Transverse colon (tissue), 4 donors: ENCODE measurements around the gene GNPTAB.

ENCODE experiments used
- EP300 ChIP-seq: sonication (generic); formaldehyde crosslinking; IDR thresholded peaks from one replicate; pipeline ENCODE4 v1.6.1; 2017; ENCODE audit warnings: antibody characterized with exemption, low read depth
- POLR2A ChIP-seq: fragments of 450-650 bp; IDR thresholded peaks from one replicate; pipeline ENCODE4 v1.6.1; 2016; ENCODE audit warnings: antibody characterized with exemption, mild to moderate bottlenecking, moderate library complexity
- POLR2AphosphoS5 ChIP-seq, 3 donors: sonication (generic); formaldehyde crosslinking; IDR thresholded peaks; one replicate each; pipeline ENCODE4 v1.6.1; 2016; ENCODE audit warnings: antibody characterized with exemption in 3 of 3
- TF ChIP-seq, protein P1 (sequence below), 5 experiments: fragments of 200-600 bp in 3 of 5; fragments of 450-650 bp in 2 of 5; sonication (generic) in 3 of 5; IDR thresholded peaks; 1 replicate in 2 of 5; 2 replicates in 3 of 5; pipeline ENCODE4 v1.5.1; 2016 to 2017; ENCODE audit warnings: antibody characterized with exemption in 5 of 5, inconsistent platforms in 3 of 5, mild to moderate bottlenecking in 2 of 5, moderate library complexity in 1 of 5

DNA sequence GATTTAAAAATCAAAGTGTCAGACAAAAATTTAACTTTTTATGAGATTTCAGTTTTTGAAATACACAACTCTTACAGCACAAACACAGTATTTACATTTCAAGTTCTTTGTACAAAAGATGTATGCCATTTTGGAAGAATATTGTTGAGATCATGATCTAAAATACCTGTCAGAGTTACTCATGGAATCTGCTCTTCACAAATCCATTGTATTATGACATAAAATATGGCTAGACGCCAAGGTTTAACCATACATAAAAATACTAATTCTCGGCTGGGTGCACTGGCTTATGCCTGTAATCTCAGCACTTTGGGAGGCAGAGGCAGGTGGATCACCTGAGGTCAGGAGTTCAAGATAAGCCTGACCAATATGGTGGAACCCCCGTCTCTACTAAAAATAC is 85.3 kb downstream of the GNPTAB start:
- TF ChIP-seq, protein P1, sequence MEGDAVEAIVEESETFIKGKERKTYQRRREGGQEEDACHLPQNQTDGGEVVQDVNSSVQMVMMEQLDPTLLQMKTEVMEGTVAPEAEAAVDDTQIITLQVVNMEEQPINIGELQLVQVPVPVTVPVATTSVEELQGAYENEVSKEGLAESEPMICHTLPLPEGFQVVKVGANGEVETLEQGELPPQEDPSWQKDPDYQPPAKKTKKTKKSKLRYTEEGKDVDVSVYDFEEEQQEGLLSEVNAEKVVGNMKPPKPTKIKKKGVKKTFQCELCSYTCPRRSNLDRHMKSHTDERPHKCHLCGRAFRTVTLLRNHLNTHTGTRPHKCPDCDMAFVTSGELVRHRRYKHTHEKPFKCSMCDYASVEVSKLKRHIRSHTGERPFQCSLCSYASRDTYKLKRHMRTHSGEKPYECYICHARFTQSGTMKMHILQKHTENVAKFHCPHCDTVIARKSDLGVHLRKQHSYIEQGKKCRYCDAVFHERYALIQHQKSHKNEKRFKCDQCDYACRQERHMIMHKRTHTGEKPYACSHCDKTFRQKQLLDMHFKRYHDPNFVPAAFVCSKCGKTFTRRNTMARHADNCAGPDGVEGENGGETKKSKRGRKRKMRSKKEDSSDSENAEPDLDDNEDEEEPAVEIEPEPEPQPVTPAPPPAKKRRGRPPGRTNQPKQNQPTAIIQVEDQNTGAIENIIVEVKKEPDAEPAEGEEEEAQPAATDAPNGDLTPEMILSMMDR (IDR thresholded peaks at IDR 0.05) = no peak
- TF ChIP-seq POLR2A (no peak), POLR2AphosphoS5 (IDR thresholded peaks at IDR 0.05) (no peak), EP300 (no peak)
